Glomerular visceral epithelial cell (primary cell): ENCODE data around the gene SLAMF9.

ENCODE experiments used
- DNase-seq: peaks from one replicate; pipeline ENCODE4 v3.0.0-alpha.2; 2016; ENCODE audit errors: extremely low spot score

SLAMF9 gene

GRCh38 chr1:159934136-159935039 lies 19.6 kb downstream of the SLAMF9 start:
- DNase-seq, result no peak

GRCh38 chr1:159933347-159933746 lies 20.7 kb downstream of the SLAMF9 start:
- no peak for DNase-seq

GRCh38 chr1:159932296-159933285 lies 21.4 kb downstream of the SLAMF9 start:
- peak; percentile 39 for DNase-seq

- no peak for DNase-seq
Observed at GRCh38 chr1:159931795-159932173, 22.3 kb downstream of the SLAMF9 start.

- DNase-seq, result no peak
Observed at GRCh38 chr1:159931101-159931794, 22.8 kb downstream of the SLAMF9 start.

- DNase-seq, result no peak
Observed at GRCh38 chr1:159930634-159931033, 23.4 kb downstream of the SLAMF9 start.

GRCh38 chr1:159930216-159930615 lies 23.8 kb downstream of the SLAMF9 start:
- no peak for DNase-seq

GRCh38 chr1:159929155-159930051 lies 24.6 kb downstream of the SLAMF9 start:
- no peak for DNase-seq

- DNase-seq, result no peak
Observed at GRCh38 chr1:159928491-159929050, 25.5 kb downstream of the SLAMF9 start.

GRCh38 chr1:159927849-159928431 lies 26.1 kb downstream of the SLAMF9 start:
- no peak for DNase-seq

- DNase-seq, result no peak
Observed at GRCh38 chr1:159927211-159927848, 26.7 kb downstream of the SLAMF9 start.

GRCh38 chr1:159925719-159926078 lies 28.3 kb downstream of the SLAMF9 start:
- DNase-seq, result no peak

GRCh38 chr1:159924791-159925718 lies 29.0 kb downstream of the SLAMF9 start, which contains the start of gene TAGLN2:
Gene TAGLN2, minus strand, starts transcription at chr1:159925507. Its CDS starts 4,998 bp downstream, at chr1:159920509.
- DNase-seq, result peak; percentile 96

GRCh38 chr1:159924025-159924790 lies 29.8 kb downstream of the SLAMF9 start:
- DNase-seq, result peak; percentile 98

- peak; percentile 94 for DNase-seq
Observed at GRCh38 chr1:159923203-159924024, 30.6 kb downstream of the SLAMF9 start.

GRCh38 chr1:159922511-159923202 lies 31.4 kb downstream of the SLAMF9 start:
- DNase-seq, result peak; percentile 65
